H9 (cell line): ENCODE data around the gene NOBOX. TPM values are rescaled to one million over a fixed set of nuclear protein-coding genes. Genes with fewer than 3 reads are reported as not detected.
"Not testable (repeated sequence)": the region's sequence is repeated elsewhere in the genome, so short reads cannot be mapped to it uniquely, and the experiment has no call there.

ENCODE experiments used
- DNase-seq: peaks from one replicate; pipeline ENCODE4 v3.0.0-alpha.2; 2017
- H2AFZ ChIP-seq: one replicate; pipeline ENCODE4 v1.6.1; 2013; ENCODE audit warnings: mild to moderate bottlenecking, low read length, control low read depth, moderate library complexity
- H2AK5ac ChIP-seq: 2 replicates; pipeline ENCODE4 v1.6.1; 2013; ENCODE audit warnings: low read length, control low read depth, mixed read lengths; ENCODE audit not compliant: insufficient read length
- H2BK120ac ChIP-seq: one replicate; pipeline ENCODE4 v1.6.1; 2013; ENCODE audit warnings: low read depth, mild to moderate bottlenecking, low read length, control low read depth, inconsistent platforms; ENCODE audit not compliant: poor library complexity, severe bottlenecking
- H2BK12ac ChIP-seq: 2 replicates; pipeline ENCODE4 v1.6.1; 2013; ENCODE audit warnings: low read length, control low read depth, mixed read lengths, low read depth; ENCODE audit not compliant: insufficient read length
- H2BK15ac ChIP-seq: 2 replicates; pipeline ENCODE4 v1.6.1; 2013; ENCODE audit warnings: low read depth, low read length, control low read depth
- H2BK20ac ChIP-seq: one replicate; pipeline ENCODE4 v1.6.1; 2013; ENCODE audit warnings: low read depth, mild to moderate bottlenecking, low read length, control low read depth, inconsistent platforms; ENCODE audit not compliant: poor library complexity, severe bottlenecking
- H2BK5ac ChIP-seq: 2 replicates; pipeline ENCODE4 v1.6.1; 2013; ENCODE audit warnings: low read length, control low read depth, mixed read lengths; ENCODE audit not compliant: insufficient read length
- H3K14ac ChIP-seq: 2 replicates; pipeline ENCODE4 v1.6.1; 2013; ENCODE audit warnings: low read length, control low read depth; ENCODE audit not compliant: insufficient read depth
- H3K18ac ChIP-seq: 2 replicates; pipeline ENCODE4 v1.6.1; 2013; ENCODE audit warnings: low read depth, mild to moderate bottlenecking, mixed read lengths, low read length, control low read depth; ENCODE audit not compliant: insufficient read length
- H3K23ac ChIP-seq: 2 replicates; pipeline ENCODE4 v1.6.1; 2013; ENCODE audit warnings: low read length, control low read depth, mixed read lengths, low read depth; ENCODE audit not compliant: insufficient read length
- H3K23me2 ChIP-seq: 2 replicates; pipeline ENCODE4 v1.6.1; 2013; ENCODE audit warnings: low read depth, mild to moderate bottlenecking, mixed read lengths, low read length, control low read depth; ENCODE audit not compliant: insufficient read length, poor library complexity, severe bottlenecking
- H3K27ac ChIP-seq: 2 replicates; pipeline ENCODE4 v1.5.1; 2013; ENCODE audit warnings: low read length, control low read depth, mixed read lengths, low read depth; ENCODE audit not compliant: insufficient read length
- H3K27me3 ChIP-seq: 2 replicates; pipeline ENCODE4 v1.6.1; 2013; ENCODE audit warnings: low read length, control low read depth, inconsistent platforms; ENCODE audit not compliant: insufficient read depth
- H3K4ac ChIP-seq: 2 replicates; pipeline ENCODE4 v1.6.1; 2013; ENCODE audit warnings: low read depth, mild to moderate bottlenecking, control low read depth, inconsistent platforms, low read length, moderate library complexity
- H3K4me1 ChIP-seq: 2 replicates; pipeline ENCODE4 v1.6.1; 2013; ENCODE audit warnings: low read length, control low read depth, inconsistent platforms; ENCODE audit not compliant: insufficient read depth
- H3K4me2 ChIP-seq: 2 replicates; pipeline ENCODE4 v1.6.1; 2013; ENCODE audit warnings: low read length, control low read depth, mixed read lengths; ENCODE audit not compliant: insufficient read length, insufficient read depth
- H3K56ac ChIP-seq: 2 replicates; pipeline ENCODE4 v1.6.1; 2013; ENCODE audit warnings: low read depth, mild to moderate bottlenecking, mixed read lengths, low read length, control low read depth; ENCODE audit not compliant: insufficient read length
- H3K79me1 ChIP-seq: 2 replicates; pipeline ENCODE4 v1.6.1; 2013; ENCODE audit warnings: low read depth, mild to moderate bottlenecking, moderate library complexity, low read length, control low read depth, inconsistent platforms; ENCODE audit not compliant: insufficient read depth, poor library complexity, severe bottlenecking
- H3K79me2 ChIP-seq: 2 replicates; pipeline ENCODE4 v1.6.1; 2013; ENCODE audit warnings: low read length, control low read depth, inconsistent platforms; ENCODE audit not compliant: insufficient read depth
- H3K9ac ChIP-seq: 2 replicates; pipeline ENCODE4 v1.6.1; 2013; ENCODE audit warnings: low read length, control low read depth, mixed read lengths; ENCODE audit not compliant: insufficient read length; ENCODE audit errors: extremely low read depth
- H3K9me3 ChIP-seq: one replicate; pipeline ENCODE4 v1.6.1; 2013; ENCODE audit warnings: low read depth, low read length, inconsistent platforms; ENCODE audit not compliant: control insufficient read depth
- H3T11ph ChIP-seq: one replicate; pipeline ENCODE4 v1.6.1; 2013; ENCODE audit warnings: mild to moderate bottlenecking, low read length, control low read depth, inconsistent platforms
- H4K20me1 ChIP-seq: one replicate; pipeline ENCODE4 v1.6.1; 2013; ENCODE audit not compliant: control insufficient read depth, insufficient read length, insufficient read depth
- H4K5ac ChIP-seq: 2 replicates; pipeline ENCODE4 v1.6.1; 2013; ENCODE audit warnings: low read depth, mild to moderate bottlenecking, mixed read lengths, low read length, control low read depth; ENCODE audit not compliant: insufficient read length
- H4K8ac ChIP-seq: replicated peaks from 2 replicates; pipeline ENCODE4 v1.6.1; 2013; ENCODE audit warnings: low read length, control low read depth, mixed read lengths, low read depth; ENCODE audit not compliant: insufficient read length
- H4K91ac ChIP-seq: 2 replicates; pipeline ENCODE4 v1.6.1; 2013; ENCODE audit warnings: low read depth, mild to moderate bottlenecking, moderate library complexity, mixed read lengths, low read length, control low read depth; ENCODE audit not compliant: insufficient read length
- H3K27ac Mint-ChIP-seq, 3 experiments: 2 replicates in 2 of 3; 3 replicates in 1 of 3; pipeline ENCODE4 v1.8.0; 2020 to 2021; ENCODE audit warnings: mixed read lengths in 3 of 3, mild to moderate bottlenecking in 1 of 3, moderate library complexity in 1 of 3
- H3K27me3 Mint-ChIP-seq: 2 replicates; pipeline ENCODE4 v1.8.0; 2021; ENCODE audit warnings: low read depth, mild to moderate bottlenecking, moderate library complexity, mixed read lengths
- H3K36me3 Mint-ChIP-seq, 3 experiments: 2 replicates in 2 of 3; 3 replicates in 1 of 3; pipeline ENCODE4 v1.8.0; 2020 to 2021; ENCODE audit warnings: low read depth in 3 of 3, mixed read lengths in 3 of 3; ENCODE audit not compliant: insufficient read depth in 1 of 3
- H3K4me1 Mint-ChIP-seq, 2 experiments: 2 replicates each; pipeline ENCODE4 v1.8.0; 2020; ENCODE audit warnings: mixed read lengths in 2 of 2
- H3K4me3 Mint-ChIP-seq, 2 experiments: 2 replicates in 1 of 2; 3 replicates in 1 of 2; pipeline ENCODE4 v1.8.0; 2020 to 2021; ENCODE audit warnings: mild to moderate bottlenecking in 2 of 2, mixed read lengths in 2 of 2, moderate library complexity in 1 of 2
- H3K9me3 Mint-ChIP-seq, 2 experiments: 2 replicates in 1 of 2; 3 replicates in 1 of 2; pipeline ENCODE4 v1.8.0; 2020; ENCODE audit warnings: mild to moderate bottlenecking in 2 of 2, mixed read lengths in 2 of 2, moderate library complexity in 1 of 2
- CTCF ChIP-seq: fragments of 200-600 bp; sonication (generic); conservative IDR thresholded peaks from 3 replicates; pipeline ENCODE4 v1.8.0; 2021; ENCODE audit warnings: antibody characterized with exemption, mild to moderate bottlenecking
- WGBS: extraction: QIAGEN DNeasy Blood & Tissue Kit; methylation state at CpG from one replicate; pipeline ENCODE4 v1.1.7; 2013; ENCODE audit warnings: missing lambda C conversion rate, low lambda C conversion rate, mixed read lengths; ENCODE audit not compliant: insufficient read length; ENCODE audit errors: extremely low coverage; 5-methylcytosine and 5-hydroxymethylcytosine counted together
- total RNA-seq: library from RNA; stranded (reverse); gene quantifications from 2 replicates; pipeline ENCODE4 v1.2.1, GENCODE V29; 2021

NOBOX gene
- total RNA-seq, 1 experiment from 2014 or later: not detected

DNA sequence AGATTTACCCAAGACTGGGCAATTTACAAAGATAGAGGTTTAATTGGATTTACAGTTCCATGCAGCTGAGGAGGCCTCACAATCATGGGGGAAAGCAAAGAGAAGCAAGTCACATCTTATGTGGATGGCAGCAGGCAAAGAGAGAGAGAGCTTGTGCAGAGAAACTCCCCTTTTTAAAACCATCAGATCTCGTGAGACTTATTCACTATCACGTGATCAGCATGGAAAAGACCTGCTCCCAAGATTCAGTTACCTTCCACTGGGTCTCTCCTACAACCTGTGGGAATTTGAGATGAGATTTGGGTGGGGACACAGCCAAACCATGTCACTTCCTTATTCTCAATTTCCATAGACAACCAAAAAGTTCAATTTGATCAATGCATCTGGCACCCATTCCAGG is 24.9 kb upstream of the NOBOX start:
- H4K91ac ChIP-seq: no peak overlapping the region
- peaks cover 23 to 49% (median 38%) of the 10 kb centered on the region in 3 experiments for H3K36me3 Mint-ChIP-seq
- WGBS: no CpG with 5 or more reads among the region's 2 CpGs

GRCh38 chr7:144427539-144427938 is 24.0 kb upstream of the NOBOX start:
- H3K4ac ChIP-seq, H3K18ac ChIP-seq, H2BK20ac ChIP-seq, H3K56ac ChIP-seq, H3K27ac Mint-ChIP-seq, H4K5ac ChIP-seq, H2BK12ac ChIP-seq, H2BK5ac ChIP-seq, H2BK15ac ChIP-seq, H3K27me3 ChIP-seq, H3K9ac ChIP-seq, H4K8ac ChIP-seq, H3K27me3 Mint-ChIP-seq, H2AK5ac ChIP-seq, H3K23me2 ChIP-seq, H3K4me1 Mint-ChIP-seq, H3T11ph ChIP-seq, H3K4me2 ChIP-seq, H3K79me1 ChIP-seq, H3K4me3 Mint-ChIP-seq, H3K79me2 ChIP-seq, H3K27ac ChIP-seq, H3K14ac ChIP-seq, DNase-seq, H3K4me1 ChIP-seq, H2AFZ ChIP-seq, H2BK120ac ChIP-seq, H4K20me1 ChIP-seq, H4K91ac ChIP-seq, H3K23ac ChIP-seq: not testable (repeated sequence)
- no CpG with 5 or more reads among the region's 2 CpGs for WGBS
- H3K9me3 Mint-ChIP-seq: peaks cover 54 to 55% of the 10 kb centered on the region in 2 experiments
- peaks cover 22% of the 10 kb centered on the region for H3K9me3 ChIP-seq
- H3K36me3 Mint-ChIP-seq: peaks cover 23 to 53% (median 38%) of the 10 kb centered on the region in 3 experiments

More for the DNA sequence above, 24.9 kb upstream of the NOBOX start:
- Mint-ChIP-seq H3K9me3 (peaks cover 52% of the 10 kb centered on the region in 2 experiments), H3K27ac (no peak overlapping the region), H3K4me3 (no peak overlapping the region), H3K4me1 (peaks cover 0 to 4% of the 10 kb centered on the region in 2 experiments; a peak in 2 of 4 replicates), H3K27me3 (peaks cover 6% of the 10 kb centered on the region; the same call in 1 of the 2 replicates)
- no peak overlapping the region for H2BK20ac ChIP-seq
- H2AK5ac ChIP-seq: no peak overlapping the region
- no peak overlapping the region for H3K4ac ChIP-seq
- H3K9me3 ChIP-seq: peaks cover 22% of the 10 kb centered on the region
- no peak overlapping the region for H3K14ac ChIP-seq
- H4K5ac ChIP-seq: no peak overlapping the region
- H3K27ac ChIP-seq: no peak overlapping the region
- H4K20me1 ChIP-seq: peaks cover 2% of the 10 kb centered on the region
- no peak overlapping the region for H3T11ph ChIP-seq
- H3K9ac ChIP-seq: no peak overlapping the region
- no peak overlapping the region for H3K18ac ChIP-seq
- no peak overlapping the region for H4K8ac ChIP-seq
- no peak overlapping the region for H2BK120ac ChIP-seq
- H2BK15ac ChIP-seq: no peak overlapping the region
- no peaks in the 10 kb centered on the region for H3K79me2 ChIP-seq
- no peak overlapping the region for H2BK5ac ChIP-seq
- DNase-seq: no peak
- TF ChIP-seq CTCF: no peak
- H3K23ac ChIP-seq: no peak overlapping the region
- H3K4me2 ChIP-seq: no peak overlapping the region
- no peaks in the 10 kb centered on the region for H3K27me3 ChIP-seq
- H3K23me2 ChIP-seq: no peaks in the 10 kb centered on the region
- no peak overlapping the region for H3K56ac ChIP-seq
- H3K4me1 ChIP-seq: no peaks in the 10 kb centered on the region
- H2AFZ ChIP-seq: no peak overlapping the region
- no peaks in the 10 kb centered on the region for H3K79me1 ChIP-seq
- H2BK12ac ChIP-seq: no peak overlapping the region
